Measurements from ENCODE around the gene LCE1D.

GRCh38 chr1:152759453-152760173 lies 36.9 kb upstream of the LCE1D start:
- no peak for TF ChIP-seq CTCF (IDR thresholded peaks at IDR 0.05)
- TF ChIP-seq POLR2A (IDR thresholded peaks at IDR 0.05), result no peak
- TF ChIP-seq EP300 (IDR thresholded peaks at IDR 0.05), result no peak
- no peak for TF ChIP-seq POLR2AphosphoS5 (IDR thresholded peaks at IDR 0.05)
